H1 (cell line): ENCODE data around the gene S100PBP. TPM values are rescaled to one million over a fixed set of nuclear protein-coding genes. Genes with fewer than 3 reads are reported as not detected.

Experiments used
- CTCF ChIA-PET: fragments of 300-600 bp; sonication (Branson Sonifier 250); formaldehyde crosslinking; loops from one replicate; lab custom pipeline; 2021; ENCODE audit not compliant: partially characterized antibody; lab: Charles Lee
- POLR2A ChIA-PET: fragments of 300-600 bp; sonication (Branson Sonifier 250); formaldehyde crosslinking; loops from one replicate; lab custom pipeline; 2021; ENCODE audit warnings: inconsistent platforms; ENCODE audit not compliant: partially characterized antibody; lab: Charles Lee
- DNase-seq, 2 experiments: peaks; one replicate each; pipeline versions ENCODE4 v3.0.0 to v3.0.0-alpha.2; 2010 to 2022; ENCODE audit warnings: low spot score in 2 of 2, low read depth in 1 of 2, mixed read lengths in 1 of 2
- FAIRE-seq: peaks from 2 replicates; lab custom pipeline; 2011; peaks lifted over from hg19 to GRCh38; lab: Jason Lieb, UNC
- H2AFZ ChIP-seq: 2 replicates; pipeline ENCODE4 v1.8.1; 2012; ENCODE audit warnings: low read length, inconsistent platforms
- H2AK5ac ChIP-seq: 2 replicates; pipeline ENCODE4 v1.6.1; 2013; ENCODE audit warnings: low read depth, low read length
- H2BK120ac ChIP-seq: replicated peaks from 2 replicates; pipeline ENCODE3; 2013; ENCODE audit warnings: low read depth, low read length, inconsistent platforms
- H2BK12ac ChIP-seq: 2 replicates; pipeline ENCODE4 v1.6.1; 2013; ENCODE audit warnings: low read depth, low read length
- H2BK15ac ChIP-seq: 2 replicates; pipeline ENCODE4 v1.6.1; 2013; ENCODE audit warnings: low read length
- H2BK20ac ChIP-seq: 2 replicates; pipeline ENCODE4 v1.6.1; 2013; ENCODE audit warnings: low read length
- H2BK5ac ChIP-seq: 2 replicates; pipeline ENCODE4 v1.6.1; 2013; ENCODE audit warnings: low read depth, low read length
- H3K14ac ChIP-seq: 2 replicates; pipeline ENCODE4 v1.6.1; 2013; ENCODE audit warnings: inconsistent platforms; ENCODE audit not compliant: insufficient read length
- H3K18ac ChIP-seq: 2 replicates; pipeline ENCODE4 v1.6.1; 2013; ENCODE audit warnings: low read length; ENCODE audit errors: extremely low read depth
- H3K23ac ChIP-seq: 2 replicates; pipeline ENCODE4 v1.6.1; 2013; ENCODE audit warnings: inconsistent platforms; ENCODE audit not compliant: insufficient read length
- H3K23me2 ChIP-seq: 2 replicates; pipeline ENCODE4 v1.6.1; 2013; ENCODE audit warnings: low read depth, low read length
- H3K27ac ChIP-seq: 2 replicates; pipeline ENCODE4 v1.6.1; 2011; ENCODE audit warnings: low read depth, low read length, inconsistent platforms
- H3K27me3 ChIP-seq, 4 experiments: replicated peaks in 1 of 4; 1 replicate in 1 of 4; 2 replicates in 3 of 4; pipeline versions ENCODE4 v1.6.1 to v1.8.1; 2011 to 2013; ENCODE audit warnings: low read length in 3 of 4, mild to moderate bottlenecking in 3 of 4, inconsistent platforms in 2 of 4, mixed read lengths in 2 of 4, moderate library complexity in 1 of 4; ENCODE audit not compliant: control insufficient read depth in 3 of 4, insufficient read depth in 3 of 4; ENCODE audit errors: extremely low read depth in 1 of 4
- H3K36me3 ChIP-seq, 4 experiments: 2 replicates each; pipeline versions ENCODE4 v1.6.1 to v1.8.1; 2011 to 2013; ENCODE audit warnings: mild to moderate bottlenecking in 4 of 4, low read length in 3 of 4, moderate library complexity in 2 of 4, control low read depth in 1 of 4, inconsistent platforms in 1 of 4; ENCODE audit not compliant: insufficient read depth in 4 of 4, control insufficient read depth in 2 of 4
- H3K4ac ChIP-seq: replicated peaks from 2 replicates; pipeline ENCODE3; 2013; ENCODE audit warnings: low read length, low read depth, mixed read lengths, inconsistent platforms; ENCODE audit not compliant: insufficient read length
- H3K4me1 ChIP-seq, 4 experiments: replicated peaks in 1 of 4; 1 replicate in 1 of 4; 2 replicates in 3 of 4; pipeline versions ENCODE4 v1.6.1 to v1.8.1; 2011 to 2013; ENCODE audit warnings: low read length in 3 of 4, inconsistent platforms in 2 of 4, mixed read lengths in 1 of 4; ENCODE audit not compliant: insufficient read depth in 4 of 4, control insufficient read depth in 3 of 4
- H3K4me2 ChIP-seq, 2 experiments: 2 replicates each; pipeline versions ENCODE4 v1.6.1 to v1.8.1; 2011 to 2013; ENCODE audit warnings: low read depth in 2 of 2, low read length in 2 of 2, control low read depth in 1 of 2, inconsistent platforms in 1 of 2, mild to moderate bottlenecking in 1 of 2; ENCODE audit not compliant: insufficient read depth in 1 of 2
- H3K4me3 ChIP-seq, 4 experiments: fragments of 200-600, 300-600 bp in 1 of 4; sonication (generic), shearing (Covaris generic), sonication (Bioruptor Twin) in 1 of 4; 2 replicates each; pipeline versions ENCODE4 v1.5.1 to v1.8.1; 2011 to 2016; ENCODE audit warnings: low read length in 4 of 4, low read depth in 3 of 4, control low read depth in 2 of 4, inconsistent platforms in 2 of 4, mild to moderate bottlenecking in 2 of 4, mixed read lengths in 1 of 4, moderate library complexity in 1 of 4; ENCODE audit not compliant: insufficient read depth in 2 of 4; ENCODE audit errors: extremely low read depth in 1 of 4
- H3K56ac ChIP-seq: replicated peaks from 2 replicates; pipeline ENCODE3; 2013; ENCODE audit warnings: low read depth, mild to moderate bottlenecking, mixed read lengths, low read length, inconsistent platforms; ENCODE audit not compliant: insufficient read length
- H3K79me1 ChIP-seq: 2 replicates; pipeline ENCODE4 v1.6.1; 2013; ENCODE audit warnings: low read depth, low read length, control low read depth
- H3K79me2 ChIP-seq, 2 experiments: 2 replicates each; pipeline versions ENCODE4 v1.6.1 to v1.8.1; 2012 to 2013; ENCODE audit warnings: low read length in 2 of 2, mild to moderate bottlenecking in 2 of 2, inconsistent platforms in 1 of 2; ENCODE audit not compliant: insufficient read depth in 2 of 2, control insufficient read depth in 1 of 2
- H3K9ac ChIP-seq, 4 experiments: replicated peaks in 1 of 4; 1 replicate in 1 of 4; 2 replicates in 3 of 4; pipeline versions ENCODE4 v1.6.1 to v1.8.1; 2011 to 2013; ENCODE audit warnings: low read depth in 3 of 4, low read length in 3 of 4, control low read depth in 2 of 4, mild to moderate bottlenecking in 2 of 4, moderate library complexity in 2 of 4, inconsistent platforms in 1 of 4; ENCODE audit errors: extremely low read depth in 1 of 4
- H3K9me3 ChIP-seq, 2 experiments: 2 replicates each; pipeline versions ENCODE4 v1.6.1 to v1.8.1; 2012 to 2013; ENCODE audit warnings: mild to moderate bottlenecking in 2 of 2, moderate library complexity in 2 of 2, control low read depth in 1 of 2, inconsistent platforms in 1 of 2, low read depth in 1 of 2, low read length in 1 of 2, mixed read lengths in 1 of 2; ENCODE audit not compliant: insufficient read depth in 2 of 2
- H4K20me1 ChIP-seq, 2 experiments: replicated peaks in 1 of 2; 2 replicates each; pipeline versions ENCODE3 to v1.8.1; 2011 to 2013; ENCODE audit warnings: inconsistent platforms in 2 of 2, low read length in 2 of 2, mild to moderate bottlenecking in 1 of 2; ENCODE audit not compliant: insufficient read depth in 2 of 2, control insufficient read depth in 1 of 2
- H4K5ac ChIP-seq: 2 replicates; pipeline ENCODE4 v1.6.1; 2013; ENCODE audit warnings: low read length, low read depth, mixed read lengths, inconsistent platforms; ENCODE audit not compliant: insufficient read length
- H4K8ac ChIP-seq: 2 replicates; pipeline ENCODE4 v1.8.0; 2013; ENCODE audit warnings: mild to moderate bottlenecking, moderate library complexity, low read length, inconsistent platforms; ENCODE audit not compliant: insufficient read depth; ENCODE audit errors: extremely low read depth
- H4K91ac ChIP-seq: replicated peaks from 2 replicates; pipeline ENCODE3; 2013; ENCODE audit warnings: low read length, mixed read lengths, inconsistent platforms; ENCODE audit not compliant: insufficient read length
- CBX5 ChIP-seq: fragments of 300-800, 300-1000 bp; sonication (generic); IDR thresholded peaks from 2 replicates; pipeline ENCODE4 v1.7.1; 2016; ENCODE audit warnings: antibody characterized with exemption, low read length, low read depth
- SUZ12 ChIP-seq: fragments of 200-600 bp; sonication (generic); IDR thresholded peaks from 2 replicates; pipeline ENCODE4 v1.6.1; 2012; ENCODE audit warnings: mild to moderate bottlenecking, inconsistent platforms, low read length, moderate library complexity, mixed read lengths
- WGBS, 2 experiments: shearing (Covaris generic) in 1 of 2; methylation state at CpG; one replicate each; pipeline versions ENCODE4 v1.1.6 to v1.1.7; 2013 to 2015; ENCODE audit warnings: low lambda C conversion rate in 2 of 2, mixed read lengths in 2 of 2, inconsistent platforms in 1 of 2, low coverage in 1 of 2, missing lambda C conversion rate in 1 of 2; ENCODE audit not compliant: insufficient replicate concordance in 2 of 2, insufficient coverage in 1 of 2, insufficient read length in 1 of 2; ENCODE audit errors: extremely low coverage in 1 of 2, missing lambda C conversion rate in 1 of 2; 5-methylcytosine and 5-hydroxymethylcytosine counted together
- polyA plus RNA-seq, 7 experiments: library from polyadenylated mRNA; depleted of rRNA in 3 of 7; stranded (reverse) in 5 of 7; unstranded in 2 of 7; fragments of >200 nt in 5 of 7; fragments of 200-250 nt in 2 of 7; gene quantifications; 1 replicate in 5 of 7; 2 replicates in 1 of 7; 4 replicates in 1 of 7; pipeline versions ENCODE4 v1.2.1 to v1.2.3, GENCODE V29; 2011 to 2013; ENCODE audit warnings: missing spikeins in 2 of 7, mixed read lengths in 2 of 7
- total RNA-seq: library from RNA; stranded (reverse); fragmentation: NEBNext Ultra II Directional; extraction: Animal tissue kit (Norgen Biotek cat#: 25700); gene quantifications from 2 replicates; pipeline ENCODE4 v1.2.1, GENCODE V29; 2021

Gene S100PBP
- total and polyA plus RNA-seq, 2 of the 8 experiments (the other 6 are each of a cell fraction or from before 2014, with no cell fraction given) = 43.8 to 68.3 TPM

DNA sequence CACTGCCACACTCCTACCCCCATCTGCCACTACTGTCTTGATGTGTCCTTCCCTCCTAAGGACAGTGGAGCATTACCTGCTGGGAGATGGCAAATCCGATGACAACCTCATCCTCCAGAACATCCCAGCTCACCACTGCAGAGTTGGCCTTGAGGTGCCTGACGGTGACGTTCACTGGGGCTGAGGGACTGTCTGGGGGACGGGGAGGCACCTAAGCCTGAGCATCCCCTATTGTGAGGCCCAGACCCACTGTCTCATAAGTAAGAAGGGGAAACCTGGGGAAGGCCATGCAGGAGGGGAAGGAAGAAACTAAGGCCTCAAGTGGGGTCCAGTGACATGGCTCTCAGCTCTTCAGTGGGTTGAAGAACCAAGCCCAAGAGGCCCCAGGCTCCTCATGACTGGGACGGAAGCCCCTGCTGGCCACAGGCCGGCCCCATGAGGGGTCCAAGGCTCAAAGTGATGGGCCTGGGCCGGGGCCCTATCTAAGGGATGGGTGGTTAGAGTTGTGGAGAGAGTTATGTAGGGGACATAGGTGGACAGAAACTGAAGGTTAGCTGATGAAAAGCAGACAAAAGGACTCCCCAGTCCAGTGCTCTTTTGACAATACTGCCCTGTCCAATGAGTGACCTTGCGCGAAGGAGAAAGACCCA lies 51.5 kb downstream of the S100PBP start:
- no peak for TF ChIP-seq SUZ12
- no peak for TF ChIP-seq CBX5
- 96% methylated on average over 9 of the region's 9 CpGs; no CpG with 5 or more reads in 1 of the 2 experiments for WGBS, 2 experiments
- FAIRE-seq = no peak

More for the DNA sequence above, 51.5 kb downstream of the S100PBP start:
- H3K27me3 ChIP-seq = peaks cover 6 to 35% (median 28%) of the 10 kb centered on the region in 4 experiments
- no peak overlapping the region for H2BK20ac ChIP-seq
- H3K27ac ChIP-seq = no peak overlapping the region
- H3K56ac ChIP-seq = no peak overlapping the region
- no peaks in the 10 kb centered on the region for H3K9me3 ChIP-seq
- H4K20me1 ChIP-seq = peaks cover 0 to 2% of the 10 kb centered on the region in 2 experiments
- no peak overlapping the region for H3K4me3 ChIP-seq
- no peak overlapping the region for H3K9ac ChIP-seq
- H4K91ac ChIP-seq = no peak overlapping the region
- no peak overlapping the region for H3K23ac ChIP-seq
- POLR2A ChIA-PET = interaction anchor here (0.6 to 1.6 kb wide), 5 partner anchors 10 to 93 kb away, joined by 3 to 5 read pairs (median 3); partner anchors contain the start of genes S100PBP and YARS1
- no peak for DNase-seq
- no peak overlapping the region for H2AFZ ChIP-seq
- peaks cover 6% of the 10 kb centered on the region; the same call in 1 of the 2 replicates for H3K23me2 ChIP-seq
- H2BK5ac ChIP-seq = no peak overlapping the region
- no peak overlapping the region for H3K14ac ChIP-seq
- H3K18ac ChIP-seq = no peak overlapping the region
- no peak overlapping the region for H2AK5ac ChIP-seq
- H3K79me1 ChIP-seq = no peaks in the 10 kb centered on the region
- no peak overlapping the region for H3K4me2 ChIP-seq
- H3K79me2 ChIP-seq = no peaks in the 10 kb centered on the region
- no peak overlapping the region for H2BK120ac ChIP-seq
- CTCF ChIA-PET = interaction anchor here (0.7 to 1.0 kb wide), 3 partner anchors 9 to 171 kb away, joined by 3 to 4 read pairs (median 3); no protein-coding TSS in a partner anchor
- no peak overlapping the region for H2BK12ac ChIP-seq
- H3K4me1 ChIP-seq = peaks cover 3 to 23% (median 18%) of the 10 kb centered on the region in 4 experiments
- H3K36me3 ChIP-seq = no peaks in the 10 kb centered on the region; a peak in 1 of 8 replicates
- H3K4ac ChIP-seq = no peak overlapping the region
- H2BK15ac ChIP-seq = no peak overlapping the region
- H4K5ac ChIP-seq = no peak overlapping the region
- no peak overlapping the region for H4K8ac ChIP-seq
